Kidney (tissue), 14 donors: ENCODE measurements around the gene CNTFR. TPM values are rescaled to one million over a fixed set of nuclear protein-coding genes. Genes with fewer than 3 reads are reported as not detected.

ENCODE experiments used
- DNase-seq, 5 donors: peaks; one replicate each; pipeline ENCODE4 v3.0.0-alpha.2; 2013 to 2020
- FAIRE-seq: peaks from 2 replicates; lab custom pipeline; 2012; peaks lifted over from hg19 to GRCh38; lab: Jason Lieb, UNC
- H3K27ac ChIP-seq, 2 donors: one replicate each; pipeline ENCODE4 v1.7.0; 2013; ENCODE audit warnings: low read depth in 2 of 2, low read length in 2 of 2, inconsistent platforms in 1 of 2
- H3K27me3 ChIP-seq: one replicate; pipeline ENCODE4 v1.7.1; 2013; ENCODE audit warnings: low read length, inconsistent platforms; ENCODE audit not compliant: control insufficient read depth, insufficient read depth
- H3K36me3 ChIP-seq, 3 donors: one replicate each; pipeline versions ENCODE4 v1.7.0 to v1.7.1; 2013; ENCODE audit warnings: low read length in 3 of 3, control low read depth in 1 of 3, inconsistent platforms in 1 of 3; ENCODE audit not compliant: insufficient read depth in 3 of 3, control insufficient read depth in 2 of 3
- H3K4me1 ChIP-seq, 3 donors: one replicate each; pipeline versions ENCODE4 v1.7.0 to v1.7.1; 2013; ENCODE audit warnings: low read length in 3 of 3, inconsistent platforms in 1 of 3, low read depth in 1 of 3; ENCODE audit not compliant: control insufficient read depth in 2 of 3, insufficient read depth in 2 of 3
- H3K4me3 ChIP-seq, 3 donors: one replicate each; pipeline versions ENCODE4 v1.7.0 to v1.8.1; 2013; ENCODE audit warnings: low read length in 3 of 3, control low read depth in 1 of 3, inconsistent platforms in 1 of 3
- H3K9ac ChIP-seq, 3 donors: one replicate each; pipeline versions ENCODE4 v1.7.0 to v1.7.1; 2013; ENCODE audit warnings: low read length in 3 of 3, control low read depth in 1 of 3, inconsistent platforms in 1 of 3
- H3K9me3 ChIP-seq, 3 donors: one replicate each; pipeline versions ENCODE4 v1.7.0 to v1.7.1; 2013; ENCODE audit warnings: low read length in 3 of 3, control low read depth in 1 of 3, inconsistent platforms in 1 of 3; ENCODE audit not compliant: control insufficient read depth in 2 of 3, insufficient read depth in 1 of 3
- CTCF ChIP-seq: IDR thresholded peaks from 3 replicates; pipeline ENCODE4 v1.5.1; 2012; ENCODE audit warnings: mild to moderate bottlenecking, moderate library complexity, borderline replicate concordance; ENCODE audit not compliant: insufficient read depth; ENCODE audit errors: extremely low read depth
- intact Hi-C: fragments of 100-400 bp; cut with DNase I; formaldehyde crosslinking; loops from one replicate; pipeline ENCODE4 v1.11.1; 2022
- polyA plus RNA-seq: library from polyadenylated mRNA; stranded (reverse); fragments of 350-450 nt; fragmentation: Illumina TruSeq; extraction: RNeasy Lipid Tissue Mini Kit (QIAGEN cat#74804); gene quantifications from one replicate; pipeline ENCODE4 v1.2.3, GENCODE V29; 2014; ENCODE audit warnings: low read depth, low replicate concordance; ENCODE audit not compliant: insufficient read depth
- total RNA-seq: library from RNA; stranded (reverse); fragmentation: NEBNext Ultra II Directional; extraction: Animal tissue kit (Norgen Biotek cat#: 25700); gene quantifications from one replicate; pipeline ENCODE4 v1.2.1, GENCODE V29; 2021
- donor health status: control.
- donor health status: control.
- donor health status: control.
- donor health status: control.
- donor health status: control.
- donor health status: DM: yes; HTN: yes; CAD: no.
- donor health status: Normal renal cell carcinoma (clear cell type).

Gene CNTFR
- total and polyA plus RNA-seq, 2 donors from 2014 or later = 1.7 to 3.7 TPM

DNA sequence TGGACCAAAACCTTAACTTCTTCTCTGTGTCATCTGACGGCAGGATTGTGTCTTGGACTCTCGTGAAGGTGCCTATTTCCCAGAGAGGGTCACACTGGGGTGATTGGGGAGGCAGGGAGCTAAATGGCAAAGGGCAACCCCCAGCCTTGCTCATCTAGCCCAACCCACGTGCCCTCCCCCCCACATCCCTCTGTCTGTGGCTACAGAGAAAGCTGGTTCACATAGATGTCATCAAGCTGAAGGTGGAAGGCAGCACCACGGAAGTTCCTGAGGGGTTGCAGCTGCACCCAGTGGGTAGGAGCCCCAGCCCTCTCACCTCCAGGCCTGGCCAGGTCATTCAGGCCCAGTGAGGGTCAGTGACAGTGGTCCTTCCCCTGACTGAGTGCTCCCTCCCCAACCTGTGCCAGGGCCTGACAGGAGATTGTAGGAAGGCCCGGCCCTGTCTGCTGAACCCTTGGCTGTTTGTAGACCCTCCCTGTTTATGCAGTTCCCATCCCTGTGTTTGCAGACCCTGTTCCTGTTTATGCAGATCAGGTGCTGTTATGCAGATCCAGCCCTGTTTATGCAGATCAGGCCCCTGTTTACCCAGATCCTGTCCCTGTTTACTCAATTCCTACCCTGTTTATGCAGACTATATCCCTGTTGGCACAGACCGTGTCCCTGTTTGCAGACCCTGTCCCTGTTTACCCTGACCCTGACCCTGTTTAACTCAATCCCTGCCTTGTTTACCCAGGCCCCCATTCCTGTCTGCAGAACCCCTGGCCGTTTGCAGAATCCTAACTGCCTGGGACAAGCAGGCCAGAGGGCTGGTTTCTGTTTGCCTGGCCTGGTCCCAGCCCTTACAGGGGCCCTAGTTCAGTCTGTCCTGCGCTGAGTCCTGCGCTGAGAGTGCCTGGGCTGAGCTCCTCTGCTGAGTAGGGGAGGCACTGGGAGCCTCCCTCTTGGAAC is 77.1 kb downstream of the CNTFR start:
- no peak for FAIRE-seq

DNA sequence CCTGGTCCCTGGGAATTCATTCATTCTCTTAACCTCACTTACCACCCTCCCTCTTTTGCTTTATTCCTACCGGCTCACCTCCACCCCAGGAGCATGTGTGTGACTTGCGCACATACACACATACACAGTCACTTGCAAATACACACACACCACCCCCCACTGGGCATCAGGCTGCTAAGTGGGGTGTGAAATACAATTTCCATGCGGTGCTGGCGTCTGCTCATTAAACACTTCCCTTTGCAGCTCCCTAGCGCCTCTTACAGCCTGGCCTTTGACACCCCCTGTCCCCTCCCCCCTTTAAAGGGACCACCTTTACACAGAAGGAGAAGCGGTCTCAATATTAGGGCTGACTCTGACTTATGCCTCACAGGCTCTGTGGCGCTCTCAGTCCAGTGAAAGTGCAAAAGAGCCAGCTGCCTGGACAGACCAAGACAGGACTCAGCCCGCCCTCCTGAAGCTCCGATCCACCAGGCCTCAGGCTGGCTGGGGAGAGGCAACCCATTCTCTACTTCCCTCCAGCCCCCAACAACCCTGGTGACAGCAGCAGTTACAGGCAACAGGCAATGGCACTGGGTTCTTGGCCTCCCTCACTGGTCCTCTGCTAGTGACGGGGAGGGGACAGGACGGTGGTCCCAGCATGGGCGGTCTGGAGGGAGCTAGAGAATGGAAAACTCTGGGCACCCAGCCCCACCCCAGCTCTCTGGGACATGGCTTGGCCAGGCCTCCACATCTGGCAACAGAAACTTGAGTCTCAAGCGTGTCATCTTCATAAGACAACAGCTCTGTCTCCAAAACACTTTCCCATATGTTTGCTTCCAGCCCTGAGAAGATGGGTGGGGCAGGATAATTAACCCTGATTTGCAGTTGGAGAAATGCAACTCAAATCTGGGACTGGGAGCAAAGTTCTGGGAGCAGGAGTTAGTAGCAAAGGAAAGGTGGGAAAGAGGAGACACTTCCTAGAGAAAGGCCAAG is 78.7 kb downstream of the CNTFR start:
- no peaks in the 10 kb centered on the region for H3K36me3 ChIP-seq
- H3K9me3 ChIP-seq = no peaks in the 10 kb centered on the region
- no peaks in the 10 kb centered on the region for H3K4me1 ChIP-seq
- no peak overlapping the region for H3K9ac ChIP-seq
- no peaks in the 10 kb centered on the region for H3K27me3 ChIP-seq
- DNase-seq (peak in 3 of 5 donors; percentile 36 to 50 (median 37)), FAIRE-seq (no peak)
- no peak for TF ChIP-seq CTCF
- no peak overlapping the region for H3K27ac ChIP-seq
- intact Hi-C loops = no loop called here
- H3K4me3 ChIP-seq = no peak overlapping the region

More for the DNA sequence above, 77.1 kb downstream of the CNTFR start:
- no peaks in the 10 kb centered on the region for H3K9me3 ChIP-seq
- no peaks in the 10 kb centered on the region for H3K4me1 ChIP-seq
- no peaks in the 10 kb centered on the region for H3K27me3 ChIP-seq
- intact Hi-C loops = no loop called here
- DNase-seq = no peak
- H3K36me3 ChIP-seq = no peaks in the 10 kb centered on the region
- TF ChIP-seq CTCF = no peak
- no peak overlapping the region for H3K4me3 ChIP-seq
- no peak overlapping the region for H3K9ac ChIP-seq
- no peak overlapping the region for H3K27ac ChIP-seq

- H3K9ac ChIP-seq = no peak overlapping the region
- no peaks in the 10 kb centered on the region for H3K27me3 ChIP-seq
- H3K27ac ChIP-seq = no peak overlapping the region
- intact Hi-C loops = no loop called here
- no peaks in the 10 kb centered on the region for H3K36me3 ChIP-seq
- TF ChIP-seq CTCF = no peak
- H3K4me3 ChIP-seq = no peak overlapping the region
- FAIRE-seq (no peak), DNase-seq (no peak)
- no peaks in the 10 kb centered on the region for H3K9me3 ChIP-seq
- H3K4me1 ChIP-seq = no peaks in the 10 kb centered on the region
These were observed 80.6 kb downstream of the CNTFR start for GRCh38 chr9:34508951-34509350.
